GM18505 (cell line): ENCODE measurements around the gene MED16.
"Not testable (repeated sequence)": the region's sequence is repeated elsewhere in the genome, so short reads cannot be mapped to it uniquely, and the experiment has no call there.

ENCODE experiments used
- ATAC-seq: cut with Tn5 transposase; IDR thresholded peaks from one replicate; pipeline ENCODE4 v1.9.1; 2021; ENCODE audit not compliant: unreplicated experiment
- POLR2A ChIP-seq: IDR thresholded peaks from 4 replicates; pipeline ENCODE4 v1.6.1; 2011; ENCODE audit warnings: borderline replicate concordance; ENCODE audit not compliant: insufficient read depth, insufficient read length; ENCODE audit errors: extremely low read depth

MED16 gene

DNA sequence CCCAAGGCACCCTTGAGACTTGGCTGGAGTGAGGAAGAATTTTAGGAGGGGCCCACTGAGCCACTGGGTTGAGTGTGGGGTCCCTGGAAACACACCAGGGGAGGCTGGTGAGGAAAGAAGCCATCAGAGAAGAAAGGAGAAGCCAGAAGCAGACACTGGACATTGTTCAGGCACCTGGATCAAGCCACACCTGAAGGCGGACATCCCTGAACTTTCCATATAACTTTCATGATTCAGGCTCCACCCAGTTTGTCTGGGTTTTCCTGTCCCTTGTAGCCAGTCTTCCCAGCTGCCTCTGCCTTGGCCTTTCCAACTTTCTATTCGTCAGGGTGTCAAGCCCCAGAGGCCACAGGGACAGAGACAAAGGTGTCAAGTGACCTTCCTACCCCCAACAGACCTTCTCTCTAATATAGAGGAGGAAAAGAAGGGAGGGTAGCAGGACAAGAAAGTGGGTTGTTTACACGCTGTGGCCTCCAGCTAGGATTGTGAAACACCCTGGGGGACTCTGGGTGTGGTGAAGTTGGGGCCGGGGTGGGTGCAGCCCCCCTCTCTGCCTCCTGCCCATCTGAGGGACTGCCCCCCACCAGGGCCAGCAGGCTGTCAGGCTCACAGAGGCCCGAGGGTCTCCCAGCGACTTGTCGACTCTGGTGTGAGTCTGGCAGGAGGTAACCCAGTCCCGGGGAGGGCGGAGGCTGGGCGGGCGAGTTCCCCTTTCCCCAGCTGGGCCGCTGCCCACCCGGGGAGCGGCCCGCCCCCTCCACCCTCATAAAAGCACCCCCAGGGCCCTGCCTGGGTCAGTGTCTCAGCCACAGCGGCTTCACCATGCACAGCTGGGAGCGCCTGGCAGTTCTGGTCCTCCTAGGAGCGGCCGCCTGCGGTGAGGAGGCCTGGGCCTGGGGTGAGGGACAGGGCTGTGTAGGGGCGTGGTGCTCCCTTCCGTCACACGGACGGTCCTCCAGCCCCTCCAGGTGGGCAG, 33.8 kb downstream of the MED16 start, which contains the start of gene CFD:
Gene CFD (plus strand): TSS at position 797 of the 976 bp plus-strand sequence. CDS start 26 bp downstream, at position 823.
- TF ChIP-seq POLR2A, result no peak
- no peak for ATAC-seq

DNA sequence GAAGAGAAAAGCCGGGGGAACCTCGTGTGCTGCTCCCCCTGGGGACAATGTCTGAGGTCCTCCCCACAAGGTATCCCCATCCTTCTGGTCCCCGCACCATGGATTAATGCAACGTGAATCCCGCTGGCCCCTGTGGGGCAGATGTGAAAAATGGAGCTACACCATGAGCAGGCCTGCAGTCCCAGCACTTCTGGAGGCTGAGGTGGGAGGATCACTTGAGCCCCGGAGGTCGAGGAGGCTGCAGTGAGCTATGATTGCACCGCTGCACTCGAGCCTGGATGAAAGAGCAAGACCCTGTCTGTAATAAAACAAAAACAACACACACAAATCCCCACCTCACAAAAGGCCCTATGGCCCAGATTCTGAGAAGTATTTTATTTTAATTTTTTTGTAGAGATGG, 34.7 kb downstream of the MED16 start:
- ATAC-seq, result no peak
- TF ChIP-seq POLR2A, result no peak

DNA sequence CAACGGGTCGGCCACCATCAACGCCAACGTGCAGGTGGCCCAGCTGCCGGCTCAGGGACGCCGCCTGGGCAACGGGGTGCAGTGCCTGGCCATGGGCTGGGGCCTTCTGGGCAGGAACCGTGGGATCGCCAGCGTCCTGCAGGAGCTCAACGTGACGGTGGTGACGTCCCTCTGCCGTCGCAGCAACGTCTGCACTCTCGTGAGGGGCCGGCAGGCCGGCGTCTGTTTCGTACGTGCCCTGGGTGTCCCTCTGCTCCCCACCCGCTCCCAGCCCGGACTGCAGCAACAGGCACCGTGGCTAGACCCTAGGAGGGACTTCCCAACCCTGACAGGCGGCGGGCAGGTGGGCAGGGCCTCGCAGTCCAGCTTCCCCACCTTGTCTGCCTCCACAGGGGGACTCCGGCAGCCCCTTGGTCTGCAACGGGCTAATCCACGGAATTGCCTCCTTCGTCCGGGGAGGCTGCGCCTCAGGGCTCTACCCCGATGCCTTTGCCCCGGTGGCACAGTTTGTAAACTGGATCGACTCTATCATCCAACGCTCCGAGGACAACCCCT, 37.3 kb downstream of the MED16 start:
- ATAC-seq, result no peak
- TF ChIP-seq POLR2A, result no peak

- no peak for TF ChIP-seq POLR2A
- ATAC-seq, result no peak
Observed at GRCh38 chr19:855142-855541, 37.8 kb downstream of the MED16 start.

- ATAC-seq, result no peak
- no peak for TF ChIP-seq POLR2A
Observed at GRCh38 chr19:854549-854948, 38.4 kb downstream of the MED16 start.

- ATAC-seq, result not testable (repeated sequence)
Observed at GRCh38 chr19:853614-854220, 39.3 kb downstream of the MED16 start.

GRCh38 chr19:853014-853585, 39.9 kb downstream of the MED16 start:
- TF ChIP-seq POLR2A, result no peak
- no peak for ATAC-seq

GRCh38 chr19:852136-853013, 40.6 kb downstream of the MED16 start, which contains the start of gene ELANE:
Gene ELANE, plus strand, starts transcription at chr19:852303. Its CDS starts 26 bp downstream, at chr19:852329.
- ATAC-seq, result no peak
- TF ChIP-seq POLR2A, result no peak

- ATAC-seq, result no peak
- TF ChIP-seq POLR2A, result no peak
Observed at GRCh38 chr19:850979-851335, 42.0 kb downstream of the MED16 start.

- no peak for ATAC-seq
- no peak for TF ChIP-seq POLR2A
Observed at GRCh38 chr19:850221-850978, 42.6 kb downstream of the MED16 start.

GRCh38 chr19:849195-849594, 43.8 kb downstream of the MED16 start:
- ATAC-seq, result not testable (repeated sequence)

- TF ChIP-seq POLR2A, result no peak
- no peak for ATAC-seq
Observed at GRCh38 chr19:848386-848921, 44.5 kb downstream of the MED16 start.
